HG02885 (cell line): ENCODE data around the gene TJP2.

Experiments used
- ATAC-seq: cut with Tn5 transposase; IDR thresholded peaks from one replicate; pipeline ENCODE4 v1.9.1; 2021; ENCODE audit warnings: mild to moderate bottlenecking; ENCODE audit not compliant: unreplicated experiment, poor library complexity

TJP2 gene

DNA sequence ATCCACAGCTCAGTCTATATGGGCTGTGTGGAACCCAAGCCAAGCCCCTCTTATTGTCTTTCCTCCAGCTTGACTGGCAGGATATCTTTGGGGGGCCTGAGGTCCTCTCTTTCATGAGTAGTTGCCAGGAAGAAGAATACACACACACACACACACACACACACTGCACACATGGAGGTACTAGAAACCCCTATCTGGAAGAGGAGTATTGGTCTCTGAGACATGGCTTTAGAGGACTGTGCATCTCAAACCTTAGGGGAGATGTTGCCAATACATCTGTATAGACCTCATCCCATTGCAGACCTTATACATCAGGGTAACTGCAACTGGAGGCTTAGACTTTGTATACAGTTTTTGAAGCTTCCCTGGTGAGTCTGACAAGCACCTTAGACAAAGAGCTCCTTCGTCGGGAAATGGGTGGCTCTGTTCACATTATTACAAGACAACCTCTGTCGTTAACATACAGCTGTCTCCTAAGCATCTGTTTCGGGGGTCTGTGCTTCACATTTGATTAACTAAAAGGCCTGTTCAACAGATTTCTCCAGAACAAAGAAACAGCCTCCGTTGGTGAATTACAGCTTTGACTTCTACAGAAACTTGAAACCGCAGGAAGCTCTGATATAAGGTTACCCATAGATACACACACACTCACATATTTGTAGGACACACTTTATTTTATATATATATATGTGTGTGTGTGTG lies 145.4 kb downstream of the TJP2 start:
- ATAC-seq, result no peak

DNA sequence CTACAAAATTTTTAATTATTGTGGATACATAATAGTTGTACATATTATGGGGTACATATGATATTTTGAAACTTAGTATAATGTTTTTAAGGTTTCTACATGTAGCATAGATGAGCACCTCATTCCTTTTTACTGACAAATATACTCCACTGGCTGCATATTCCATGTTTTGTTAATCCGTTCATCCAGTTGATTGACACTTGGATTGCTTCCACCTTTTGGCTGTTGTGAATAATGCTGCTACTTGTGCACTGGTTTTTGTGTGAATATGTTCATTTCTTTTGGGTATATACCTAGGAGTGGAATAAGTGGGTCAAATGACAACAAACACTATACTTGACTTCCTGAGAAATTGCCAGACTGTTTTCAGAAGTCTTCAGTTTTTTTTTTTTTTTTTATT lies 148.2 kb downstream of the TJP2 start:
- no peak for ATAC-seq

DNA sequence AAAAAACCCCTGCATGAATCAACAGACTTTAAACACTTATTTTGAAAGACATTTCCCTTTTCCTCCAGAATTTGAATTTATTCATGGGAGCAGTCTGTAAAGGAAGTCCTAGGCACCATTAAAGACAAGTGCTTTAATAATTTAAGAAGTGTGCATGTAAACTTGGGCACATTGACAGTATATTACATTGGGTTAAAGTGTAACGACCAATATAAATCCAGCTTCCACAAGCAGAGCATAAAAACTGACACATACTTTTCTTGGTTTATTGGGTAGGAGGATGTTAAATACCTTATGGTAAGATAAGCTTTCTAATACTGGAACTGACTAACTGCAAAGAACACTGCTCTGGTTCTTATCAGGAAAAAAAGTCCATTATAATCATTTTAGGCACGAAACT lies 149.8 kb downstream of the TJP2 start:
- ATAC-seq, result no peak
